Subcutaneous adipose tissue (tissue), 4 donors: ENCODE measurements around the gene LTA. TPM values are rescaled to one million over a fixed set of nuclear protein-coding genes. Genes with fewer than 3 reads are reported as not detected.

Experiments used
- CTCF ChIP-seq: fragments of 450-650 bp; IDR thresholded peaks from one replicate; pipeline ENCODE4 v1.5.1; 2016; ENCODE audit warnings: low read depth, mild to moderate bottlenecking, control low read depth, antibody characterized with exemption, moderate library complexity
- total RNA-seq, 4 donors: library from RNA; depleted of rRNA; stranded (reverse); fragments of >200 nt; gene quantifications; one replicate each; pipeline ENCODE4 v1.1.0, GENCODE V29; 2016

LTA gene
- total RNA-seq, 4 donors from 2014 or later, result not detected

GRCh38 chr6:31587791-31588777, 16.0 kb downstream of the LTA start:
- TF ChIP-seq CTCF, result no peak

GRCh38 chr6:31588871-31589650, 17.0 kb downstream of the LTA start:
- TF ChIP-seq CTCF, result no peak

GRCh38 chr6:31592396-31592771, 20.3 kb downstream of the LTA start:
- TF ChIP-seq CTCF, result no peak

GRCh38 chr6:31597006-31597405, 24.9 kb downstream of the LTA start:
- no peak for TF ChIP-seq CTCF

GRCh38 chr6:31607317-31607716, 35.2 kb downstream of the LTA start:
- no peak for TF ChIP-seq CTCF

GRCh38 chr6:31609519-31610406, 37.7 kb downstream of the LTA start:
- TF ChIP-seq CTCF, result no peak
